Caco-2 (cell line): ENCODE data around the gene LRMDA. TPM values are rescaled to one million over a fixed set of nuclear protein-coding genes. Genes with fewer than 3 reads are reported as not detected.
"Not testable (repeated sequence)": the region's sequence is repeated elsewhere in the genome, so short reads cannot be mapped to it uniquely, and the experiment has no call there.

Experiments used
- BruUV-seq: library from RNA; stranded (reverse); fragments of 400-500 nt; replicated peaks from 2 replicates; lab custom pipeline; 2021; lab: Mats Ljungman, UMichigan
- CTCF ChIA-PET: fragments of 300-600 bp; sonication (Branson Sonifier 250); formaldehyde crosslinking; loops from one replicate; lab custom pipeline; 2022; ENCODE audit warnings: antibody characterized with exemption; lab: Charles Lee
- POLR2A ChIA-PET: fragments of 300-600 bp; sonication (Branson Sonifier 250); formaldehyde crosslinking; loops from one replicate; lab custom pipeline; 2022; ENCODE audit warnings: antibody characterized with exemption; lab: Charles Lee
- DNase-seq, 2 experiments: peaks; one replicate each; pipeline versions ENCODE4 v3.0.0 to v3.0.0-alpha.2; 2020 to 2022
- H3K27me3 ChIP-seq: replicated peaks from 2 replicates; pipeline ENCODE4 v1.6.0; 2011; ENCODE audit warnings: low read length; ENCODE audit not compliant: control insufficient read depth, insufficient read depth
- H3K36me3 ChIP-seq: 2 replicates; pipeline ENCODE4 v1.5.1; 2011; ENCODE audit warnings: low read length; ENCODE audit not compliant: control insufficient read depth, insufficient read depth
- H3K4me1 ChIP-seq: fragments of 250-450 bp; sonication (Bioruptor Pico); 2 replicates; pipeline ENCODE4 v1.5.1; 2020; ENCODE audit warnings: mild to moderate bottlenecking
- H3K4me3 ChIP-seq: 2 replicates; pipeline ENCODE4 v1.5.1; 2011; ENCODE audit warnings: low read depth, mild to moderate bottlenecking, control low read depth, low read length
- H3K9me3 ChIP-seq: fragments of 250-450 bp; sonication (Bioruptor Pico); 2 replicates; pipeline ENCODE4 v1.5.1; 2020; ENCODE audit warnings: mild to moderate bottlenecking, moderate library complexity
- H3K27ac Mint-ChIP-seq: one replicate; pipeline ENCODE4 v1.8.0; 2022; ENCODE audit warnings: mixed read lengths; ENCODE audit not compliant: unreplicated experiment
- H3K27me3 Mint-ChIP-seq: one replicate; pipeline ENCODE4 v1.8.0; 2022; ENCODE audit warnings: mixed read lengths; ENCODE audit not compliant: insufficient read depth, unreplicated experiment
- H3K36me3 Mint-ChIP-seq: one replicate; pipeline ENCODE4 v1.8.0; 2022; ENCODE audit warnings: mild to moderate bottlenecking, mixed read lengths; ENCODE audit not compliant: insufficient read depth, unreplicated experiment
- H3K4me1 Mint-ChIP-seq: one replicate; pipeline ENCODE4 v1.8.0; 2022; ENCODE audit warnings: low read depth, mixed read lengths; ENCODE audit not compliant: unreplicated experiment
- H3K4me3 Mint-ChIP-seq: one replicate; pipeline ENCODE4 v1.8.0; 2022; ENCODE audit warnings: mild to moderate bottlenecking, moderate library complexity, mixed read lengths; ENCODE audit not compliant: unreplicated experiment
- H3K9me3 Mint-ChIP-seq: one replicate; pipeline ENCODE4 v1.8.0; 2022; ENCODE audit warnings: mixed read lengths; ENCODE audit not compliant: unreplicated experiment
- CTCF ChIP-seq, 2 experiments: fragments of 200-600 bp in 1 of 2; IDR thresholded peaks; 1 replicate in 1 of 2; 2 replicates in 1 of 2; pipeline versions ENCODE4 v1.5.1 to v1.8.0; 2011 to 2022; ENCODE audit warnings: antibody characterized with exemption in 1 of 2, control low read depth in 1 of 2, inconsistent platforms in 1 of 2, low read depth in 1 of 2, low read length in 1 of 2, mild to moderate bottlenecking in 1 of 2, moderate library complexity in 1 of 2; ENCODE audit not compliant: insufficient read depth in 1 of 2, severe bottlenecking in 1 of 2, unreplicated experiment in 1 of 2
- intact Hi-C: fragments of 100-400 bp; cut with micrococcal nuclease; formaldehyde crosslinking; loops from one replicate; pipeline ENCODE4 v1.10.0; 2022; ENCODE audit not compliant: unreplicated experiment
- total RNA-seq: library from RNA; stranded (reverse); gene quantifications from 2 replicates; pipeline ENCODE4 v1.2.3, GENCODE V29; 2022

The LRMDA gene
- total RNA-seq, 1 experiment from 2014 or later, result 18.5 TPM

DNA sequence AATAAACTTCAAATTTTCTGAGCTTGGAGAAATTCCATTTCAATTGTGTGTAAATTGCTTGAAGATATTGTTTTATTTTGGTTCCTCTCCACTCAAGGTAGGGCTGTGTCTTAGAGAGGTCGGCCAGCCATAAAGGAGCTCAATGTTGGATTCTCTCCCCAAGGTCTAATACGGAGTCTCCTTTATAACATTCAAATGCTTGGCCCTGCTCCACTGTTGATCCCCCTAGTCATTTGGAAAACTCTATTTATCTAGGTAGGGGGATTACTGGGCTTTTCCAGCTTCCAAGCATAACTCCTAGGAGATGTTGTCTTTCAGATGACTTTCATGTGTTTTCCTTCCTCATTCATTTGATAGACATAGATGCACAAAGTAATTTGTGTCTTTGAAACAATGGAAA lies 170.9 kb downstream of the LRMDA start:
- Histone ChIP-seq H3K9me3 (no peaks in the 10 kb centered on the region), H3K27me3 (no peaks in the 10 kb centered on the region), H3K4me3 (no peak overlapping the region), H3K36me3 (no peaks in the 10 kb centered on the region), H3K4me1 (peaks cover 7% of the 10 kb centered on the region; the same call in 1 of the 2 replicates)
- no peaks in the 10 kb centered on the region for H3K9me3 Mint-ChIP-seq
- POLR2A ChIA-PET, result no interaction called here
- intact Hi-C loops, result no loop called here
- TF ChIP-seq CTCF (IDR thresholded peaks at IDR 0.05; ENCODE audit: insufficient read depth in 1 of 2, low read depth in 1 of 2, low read length in 1 of 2, severe bottlenecking in 1 of 2, unreplicated experiment in 1 of 2), result no peak
- H3K4me3 Mint-ChIP-seq, result no peak overlapping the region
- CTCF ChIA-PET, result no interaction called here
- H3K27me3 Mint-ChIP-seq, result no peaks in the 10 kb centered on the region
- DNase-seq, result no peak
- BruUV-seq, result no TSS peak
- H3K27ac Mint-ChIP-seq, result no peak overlapping the region
- peaks cover 12% of the 10 kb centered on the region for H3K4me1 Mint-ChIP-seq
- no peaks in the 10 kb centered on the region for H3K36me3 Mint-ChIP-seq

- Histone ChIP-seq H3K27me3 (no peaks in the 10 kb centered on the region), H3K4me1 (peaks cover 7% of the 10 kb centered on the region; the same call in 1 of the 2 replicates), H3K9me3 (no peaks in the 10 kb centered on the region), H3K36me3 (no peaks in the 10 kb centered on the region), H3K4me3 (no peak overlapping the region)
- intact Hi-C loops, result no loop called here
- Mint-ChIP-seq H3K4me1 (peaks cover 10% of the 10 kb centered on the region), H3K4me3 (no peak overlapping the region), H3K9me3 (no peaks in the 10 kb centered on the region), H3K36me3 (no peaks in the 10 kb centered on the region), H3K27ac (no peak overlapping the region), H3K27me3 (no peaks in the 10 kb centered on the region)
- CTCF ChIA-PET, result no interaction called here
- TF ChIP-seq CTCF (IDR thresholded peaks at IDR 0.05; ENCODE audit: insufficient read depth in 1 of 2, low read depth in 1 of 2, low read length in 1 of 2, severe bottlenecking in 1 of 2, unreplicated experiment in 1 of 2), result no peak
- POLR2A ChIA-PET, result no interaction called here
- no peak for DNase-seq
- BruUV-seq, result no TSS peak
Observed at GRCh38 chr10:75605096-75605495, 173.7 kb downstream of the LRMDA start.

- POLR2A ChIA-PET, result not testable (repeated sequence)
Observed at GRCh38 chr10:75605795-75606194, 174.4 kb downstream of the LRMDA start.

More at GRCh38 chr10:75605795-75606194, 174.4 kb downstream of the LRMDA start:
- H3K4me3 ChIP-seq, DNase-seq, CTCF ChIA-PET, H3K36me3 ChIP-seq, H3K9me3 Mint-ChIP-seq, H3K27ac Mint-ChIP-seq, H3K27me3 Mint-ChIP-seq, H3K4me1 ChIP-seq, H3K4me1 Mint-ChIP-seq, H3K36me3 Mint-ChIP-seq, H3K9me3 ChIP-seq, BruUV-seq, intact Hi-C loops, H3K27me3 ChIP-seq, H3K4me3 Mint-ChIP-seq: not testable (repeated sequence)
